Smooth muscle cell of bladder (primary cell): ENCODE measurements around the gene RABL2A. TPM values are rescaled to one million over a fixed set of nuclear protein-coding genes. Genes with fewer than 3 reads are reported as not detected.

ENCODE experiments used
- total RNA-seq: library from RNA; depleted of rRNA; stranded (reverse); fragments of >200 nt; gene quantifications from 2 replicates; pipeline ENCODE4 v1.2.3, GENCODE V29; 2014

Gene RABL2A
- total RNA-seq = 7.5 and 7.7 TPM in 2 replicates

DNA sequence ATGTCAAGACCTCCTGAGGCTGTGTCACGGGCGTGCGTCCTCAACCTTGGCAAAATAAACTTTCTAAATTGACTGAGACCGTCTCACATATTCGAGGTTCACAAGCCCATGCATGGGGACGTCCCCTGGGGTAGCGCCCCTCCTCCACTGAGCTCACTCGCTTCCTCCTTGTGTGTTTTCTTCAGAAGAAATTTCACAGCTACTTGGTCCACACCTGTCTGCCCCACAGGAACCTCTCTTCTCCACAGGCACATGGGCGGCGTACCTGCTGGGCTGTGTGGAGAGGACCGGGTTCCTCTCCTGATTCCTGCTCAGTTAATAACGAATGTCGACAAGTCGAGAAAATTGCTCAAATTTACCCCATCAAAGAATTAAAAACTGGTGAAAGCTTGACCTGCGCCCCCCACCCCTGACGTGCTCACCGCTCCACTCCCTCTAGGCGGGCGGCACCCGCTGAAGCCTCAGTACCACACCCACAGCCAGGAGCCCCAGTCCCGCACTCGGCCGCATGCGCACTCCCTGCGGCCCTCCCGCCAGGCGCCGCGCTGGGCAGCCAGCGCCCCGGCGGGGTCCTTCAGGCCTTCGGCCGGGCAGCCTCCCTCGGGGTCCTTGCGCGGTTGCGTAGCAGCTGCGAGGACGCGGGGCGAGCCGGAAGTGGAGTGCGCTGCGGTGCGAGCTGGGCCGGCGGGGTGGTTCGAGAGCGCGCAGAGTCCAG lies at the start of gene RABL2A:
RABL2A (plus strand) TSS at position 651 of the 715 bp plus-strand sequence. CDS start 1,341 bp downstream, outside the sequence.

Other genes with a start within 250 kb of the RABL2A start
- 42.5 and 44.0 TPM in 2 replicates for gene ZNG1B, start 189.6 kb upstream of the RABL2A start, total RNA-seq
- gene FOXD4L1, start 128.6 kb upstream of the RABL2A start, total RNA-seq = under 0.01 and 0.09 TPM in 2 replicates
- gene SLC35F5, start 129.4 kb downstream of the RABL2A start, total RNA-seq = 117 and 189 TPM in 2 replicates